HFFc6 (cell line): ENCODE data around the gene SNRPD2. TPM values are rescaled to one million over a fixed set of nuclear protein-coding genes. Genes with fewer than 3 reads are reported as not detected.

Experiments
- DNase-seq: peaks from one replicate; pipeline ENCODE4 v3.0.0-alpha.2; 2018
- H3K27ac Mint-ChIP-seq: 2 replicates; pipeline ENCODE4 v1.8.0; 2020; ENCODE audit warnings: mild to moderate bottlenecking, mixed read lengths
- H3K27me3 Mint-ChIP-seq: 2 replicates; pipeline ENCODE4 v1.8.0; 2021; ENCODE audit warnings: mild to moderate bottlenecking, moderate library complexity, mixed read lengths; ENCODE audit not compliant: insufficient read depth
- H3K36me3 Mint-ChIP-seq: 2 replicates; pipeline ENCODE4 v1.8.0; 2021; ENCODE audit warnings: low read depth, mixed read lengths
- H3K4me1 Mint-ChIP-seq: 2 replicates; pipeline ENCODE4 v1.8.0; 2020; ENCODE audit warnings: low read depth, mixed read lengths
- H3K4me3 Mint-ChIP-seq: 2 replicates; pipeline ENCODE4 v1.8.0; 2020; ENCODE audit warnings: mild to moderate bottlenecking, moderate library complexity, mixed read lengths
- H3K9me3 Mint-ChIP-seq: 2 replicates; pipeline ENCODE4 v1.8.0; 2020; ENCODE audit warnings: mild to moderate bottlenecking, mixed read lengths
- total RNA-seq, 6 experiments: library from RNA; stranded (reverse); fragmentation: NEBNext Ultra II Directional; extraction: Animal tissue kit (Norgen Biotek cat#: 25700); gene quantifications; 2 replicates in 1 of 6; 3 replicates in 5 of 6; pipeline ENCODE4 v1.2.3, GENCODE V29; 2021
- TF ChIP-seq, protein P1 (sequence below): fragments of 200-600 bp; sonication (generic); IDR thresholded peaks from 2 replicates; pipeline ENCODE4 v1.5.0; 2021; ENCODE audit warnings: antibody characterized with exemption, mild to moderate bottlenecking

SNRPD2 gene
- total RNA-seq, 6 experiments from 2014 or later: 470 to 573 (median 517) TPM

GRCh38 chr19:45705710-45706415 lies 14.1 kb upstream of the SNRPD2 start:
- Mint-ChIP-seq H3K4me3 (no peak overlapping the region), H3K27ac (no peak overlapping the region), H3K36me3 (peaks cover 25% of the 10 kb centered on the region), H3K4me1 (no peaks in the 10 kb centered on the region), H3K27me3 (0 out of 2 replicates have a peak, but pooled peaks cover 1% of the 10 kb centered on the region), H3K9me3 (no peaks in the 10 kb centered on the region)
- DNase-seq: no peak
- TF ChIP-seq, protein P1, sequence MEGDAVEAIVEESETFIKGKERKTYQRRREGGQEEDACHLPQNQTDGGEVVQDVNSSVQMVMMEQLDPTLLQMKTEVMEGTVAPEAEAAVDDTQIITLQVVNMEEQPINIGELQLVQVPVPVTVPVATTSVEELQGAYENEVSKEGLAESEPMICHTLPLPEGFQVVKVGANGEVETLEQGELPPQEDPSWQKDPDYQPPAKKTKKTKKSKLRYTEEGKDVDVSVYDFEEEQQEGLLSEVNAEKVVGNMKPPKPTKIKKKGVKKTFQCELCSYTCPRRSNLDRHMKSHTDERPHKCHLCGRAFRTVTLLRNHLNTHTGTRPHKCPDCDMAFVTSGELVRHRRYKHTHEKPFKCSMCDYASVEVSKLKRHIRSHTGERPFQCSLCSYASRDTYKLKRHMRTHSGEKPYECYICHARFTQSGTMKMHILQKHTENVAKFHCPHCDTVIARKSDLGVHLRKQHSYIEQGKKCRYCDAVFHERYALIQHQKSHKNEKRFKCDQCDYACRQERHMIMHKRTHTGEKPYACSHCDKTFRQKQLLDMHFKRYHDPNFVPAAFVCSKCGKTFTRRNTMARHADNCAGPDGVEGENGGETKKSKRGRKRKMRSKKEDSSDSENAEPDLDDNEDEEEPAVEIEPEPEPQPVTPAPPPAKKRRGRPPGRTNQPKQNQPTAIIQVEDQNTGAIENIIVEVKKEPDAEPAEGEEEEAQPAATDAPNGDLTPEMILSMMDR: no peak

GRCh38 chr19:45705115-45705514 lies 13.4 kb upstream of the SNRPD2 start:
- Mint-ChIP-seq H3K36me3 (peaks cover 19% of the 10 kb centered on the region), H3K4me3 (no peak overlapping the region), H3K27ac (no peak overlapping the region), H3K9me3 (no peaks in the 10 kb centered on the region), H3K4me1 (no peaks in the 10 kb centered on the region), H3K27me3 (0 out of 2 replicates have a peak, but pooled peaks cover 1% of the 10 kb centered on the region)
- TF ChIP-seq, protein P1: no peak
- no peak for DNase-seq

DNA sequence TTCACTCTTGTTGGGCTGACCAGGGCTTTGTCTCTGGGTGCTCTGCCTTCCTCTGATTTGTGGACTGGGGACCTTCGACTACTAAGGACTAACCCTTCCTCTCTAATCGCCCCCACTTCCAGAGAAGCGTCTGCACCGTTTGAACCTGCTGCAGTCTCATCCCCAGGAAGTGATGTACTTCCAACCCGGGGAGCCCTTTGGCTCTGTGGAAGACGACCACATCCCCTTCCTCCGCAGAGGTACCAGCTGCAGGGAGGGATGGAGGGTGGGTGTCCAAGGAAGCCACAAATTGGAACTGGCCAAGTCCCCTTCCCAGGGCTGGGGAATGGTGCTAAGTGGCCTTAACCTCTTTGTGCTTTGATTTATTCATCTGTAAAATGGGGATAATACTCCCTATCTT lies 9.9 kb upstream of the SNRPD2 start:
- TF ChIP-seq, protein P1: no peak
- H3K4me3 Mint-ChIP-seq: no peak overlapping the region
- peaks cover 7% of the 10 kb centered on the region for H3K4me1 Mint-ChIP-seq
- peaks cover 15% of the 10 kb centered on the region for H3K36me3 Mint-ChIP-seq
- no peaks in the 10 kb centered on the region for H3K9me3 Mint-ChIP-seq
- no peak overlapping the region for H3K27ac Mint-ChIP-seq
- no peak for DNase-seq
- 0 out of 2 replicates have a peak, but pooled peaks cover 1% of the 10 kb centered on the region for H3K27me3 Mint-ChIP-seq

DNA sequence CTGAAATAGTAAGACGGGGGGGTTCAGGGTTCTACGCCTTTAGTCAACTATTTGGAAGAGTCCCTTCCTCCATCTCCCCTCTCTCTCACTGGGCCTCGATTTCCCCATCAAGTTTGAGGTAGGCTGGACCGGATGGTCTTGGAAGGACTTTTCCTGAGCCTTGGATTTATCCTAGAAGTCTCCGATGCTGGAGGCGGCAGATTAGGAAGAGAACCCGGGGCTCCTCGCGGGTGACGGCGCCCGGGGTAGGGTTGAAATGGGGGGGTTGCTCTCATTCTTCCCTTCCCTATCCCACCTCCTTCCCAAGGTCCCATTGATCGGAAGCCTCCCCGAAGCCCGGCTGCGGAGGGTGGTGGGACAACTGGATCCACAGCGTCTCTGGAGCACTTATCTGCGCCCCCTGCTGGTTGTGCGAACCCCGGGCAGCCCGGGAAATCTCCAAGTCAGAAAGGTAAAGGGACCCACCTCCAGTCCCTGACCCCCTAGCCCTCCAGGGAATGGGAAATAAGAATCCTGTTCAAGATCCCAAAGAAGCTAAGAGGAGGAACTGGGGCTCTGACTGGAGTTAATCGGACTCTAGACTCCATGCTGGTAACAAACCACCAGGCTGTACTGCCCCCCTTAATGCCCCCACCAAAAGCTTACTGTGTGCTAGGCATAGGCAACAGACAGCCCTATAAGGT lies 1.5 kb upstream of the SNRPD2 start:
- Mint-ChIP-seq H3K27ac (peak overlapping the region; percentile 96), H3K27me3 (peaks cover 3% of the 10 kb centered on the region; the same call in 1 of the 2 replicates), H3K9me3 (peaks cover 5% of the 10 kb centered on the region), H3K36me3 (peaks cover 10% of the 10 kb centered on the region), H3K4me1 (peaks cover 26% of the 10 kb centered on the region), H3K4me3 (peak overlapping the region; percentile 99)
- TF ChIP-seq, protein P1: peak; percentile 96
- peak; percentile 58 for DNase-seq

DNA sequence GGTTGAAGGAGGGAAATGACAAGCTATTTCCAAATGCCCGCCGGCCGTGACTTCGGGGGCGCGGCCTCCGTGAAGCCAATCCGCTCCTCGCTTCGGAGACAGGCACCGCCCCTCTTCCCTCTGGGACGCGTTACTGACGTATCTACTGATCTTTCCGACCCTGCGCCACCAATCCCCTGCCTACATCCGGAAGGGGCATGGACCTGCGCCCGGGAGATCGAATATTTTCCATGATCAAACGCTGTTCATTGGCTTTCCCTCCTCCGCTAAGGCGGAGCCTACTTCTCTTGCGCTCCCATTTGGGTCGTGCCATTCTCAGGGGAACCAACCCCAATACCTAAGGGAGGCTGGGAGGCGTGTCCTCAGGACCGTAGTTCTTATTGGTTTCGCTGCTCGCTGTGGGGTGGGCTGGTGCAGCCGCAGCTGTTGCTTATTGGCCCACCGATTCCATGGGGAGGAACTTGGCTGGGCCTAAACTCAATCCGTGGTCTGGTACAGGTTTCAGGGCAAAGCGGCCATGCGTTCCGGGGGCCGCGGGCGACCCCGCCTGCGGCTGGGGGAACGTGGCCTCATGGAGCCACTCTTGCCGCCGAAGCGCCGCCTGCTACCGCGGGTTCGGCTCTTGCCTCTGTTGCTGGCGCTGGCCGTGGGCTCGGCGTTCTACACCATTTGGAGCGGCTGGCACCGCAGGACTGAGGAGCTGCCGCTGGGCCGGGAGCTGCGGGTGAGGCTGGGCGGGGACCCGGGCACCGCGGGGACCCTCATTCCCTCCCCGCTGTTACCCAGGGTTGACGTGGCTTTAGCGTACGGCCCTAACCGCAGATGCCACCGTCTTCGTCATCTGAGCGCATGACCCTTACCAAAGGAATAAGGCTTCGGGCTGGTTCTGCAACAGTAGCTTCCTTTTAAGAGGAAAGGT lies 693 bp upstream of the SNRPD2 start, which contains the start of gene QPCTL:
Gene QPCTL, plus strand, starts transcription at position 480 of the 919 bp plus-strand sequence. Its CDS starts 38 bp downstream, at position 518.
- H3K9me3 Mint-ChIP-seq: peaks cover 5% of the 10 kb centered on the region
- peaks cover 21% of the 10 kb centered on the region for H3K4me1 Mint-ChIP-seq
- DNase-seq: peak; percentile 100
- H3K36me3 Mint-ChIP-seq: peaks cover 8% of the 10 kb centered on the region
- peak within 1 kb of the TSS; percentile 96 for H3K27ac Mint-ChIP-seq
- TF ChIP-seq, protein P1: no peak
- peak within 1 kb of the TSS; percentile 99 for H3K4me3 Mint-ChIP-seq
- peaks cover 3% of the 10 kb centered on the region; the same call in 1 of the 2 replicates for H3K27me3 Mint-ChIP-seq
